ENCODE results near the gene PXT1.
"Not testable (repeated sequence)": the region's sequence is repeated elsewhere in the genome, so short reads cannot be mapped to it uniquely, and the experiment has no call there.

Gene PXT1, protein sequence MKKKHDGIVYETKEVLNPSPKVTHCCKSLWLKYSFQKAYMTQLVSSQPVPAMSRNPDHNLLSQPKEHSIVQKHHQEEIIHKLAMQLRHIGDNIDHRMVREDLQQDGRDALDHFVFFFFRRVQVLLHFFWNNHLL

GRCh38 chr6:36442671-36443470, at the start of gene PXT1, which contains the start of gene KCTD20:
Gene PXT1 (minus strand): TSS chr6:36442854. CDS start chr6:36426082, 16,772 bp downstream.
Gene KCTD20 (plus strand): TSS chr6:36443000. CDS start chr6:36470098, 27,098 bp downstream.
- H3K27ac Mint-ChIP-seq, result peak within 1 kb of the TSS; percentile 95
- H3K9me3 Mint-ChIP-seq, result no peaks in the 10 kb centered on the region
- H3K4me1 Mint-ChIP-seq (ENCODE audit: low read depth), result peaks cover 28% of the 10 kb centered on the region
- DNase-seq (ENCODE audit: low spot score), result peak; percentile 91
- H3K27me3 Mint-ChIP-seq (ENCODE audit: low read depth), result no peaks in the 10 kb centered on the region
- H3K4me3 Mint-ChIP-seq, result peak within 1 kb of the TSS; percentile 96
- peaks cover 9% of the 10 kb centered on the region for H3K36me3 Mint-ChIP-seq (ENCODE audit: low read depth)

- peak overlapping the region; percentile 41 for H3K27ac Mint-ChIP-seq
- peaks cover 9% of the 10 kb centered on the region for H3K4me1 Mint-ChIP-seq (ENCODE audit: low read depth)
- no peak overlapping the region for H3K4me3 Mint-ChIP-seq
- no peaks in the 10 kb centered on the region for H3K27me3 Mint-ChIP-seq (ENCODE audit: low read depth)
- DNase-seq (ENCODE audit: low spot score), result no peak
- peaks cover 74% of the 10 kb centered on the region for H3K36me3 Mint-ChIP-seq (ENCODE audit: low read depth)
- H3K9me3 Mint-ChIP-seq, result no peaks in the 10 kb centered on the region
Observed at GRCh38 chr6:36492092-36492491, 49.4 kb upstream of the PXT1 start.

DNA sequence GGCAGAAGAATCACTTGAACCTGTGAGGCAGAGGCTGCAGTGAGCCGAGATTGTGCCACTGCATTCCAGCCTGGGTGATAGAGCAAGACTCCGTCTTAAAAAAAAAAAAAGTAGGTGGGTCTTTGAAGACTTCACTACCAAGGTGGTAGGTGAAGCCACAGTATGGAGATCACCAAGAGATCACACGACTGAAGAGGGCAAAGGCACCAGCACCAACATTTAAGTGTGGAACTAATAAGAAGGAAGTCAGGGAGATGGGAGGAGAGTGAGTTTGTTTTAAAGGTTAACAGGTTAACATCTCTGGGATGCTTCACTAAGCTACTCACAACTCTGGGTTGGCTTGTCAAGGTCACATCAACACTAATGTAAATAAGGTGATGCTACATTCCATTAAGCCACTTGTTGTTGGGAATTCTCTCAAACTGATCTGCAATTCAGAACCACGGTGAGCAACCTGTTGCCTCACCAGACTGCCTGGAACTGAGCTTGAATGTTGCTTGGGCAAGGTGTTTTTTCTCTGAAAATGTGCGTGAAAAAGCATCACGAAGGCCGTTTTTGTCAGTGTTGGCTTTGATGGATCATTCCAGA, 48.8 kb upstream of the PXT1 start:
- peaks cover 74% of the 10 kb centered on the region for H3K36me3 Mint-ChIP-seq (ENCODE audit: low read depth)
- H3K27ac Mint-ChIP-seq, result peak overlapping the region; percentile 41
- no peaks in the 10 kb centered on the region for H3K9me3 Mint-ChIP-seq
- no peak overlapping the region for H3K4me3 Mint-ChIP-seq
- no peak for DNase-seq (ENCODE audit: low spot score)
- H3K27me3 Mint-ChIP-seq (ENCODE audit: low read depth), result no peaks in the 10 kb centered on the region
- H3K4me1 Mint-ChIP-seq (ENCODE audit: low read depth), result peaks cover 9% of the 10 kb centered on the region

GRCh38 chr6:36489426-36489825, 46.8 kb upstream of the PXT1 start:
- peaks cover 73% of the 10 kb centered on the region for H3K36me3 Mint-ChIP-seq (ENCODE audit: low read depth)
- H3K4me1 Mint-ChIP-seq (ENCODE audit: low read depth), result peaks cover 8% of the 10 kb centered on the region
- H3K27me3 Mint-ChIP-seq (ENCODE audit: low read depth), result no peaks in the 10 kb centered on the region
- no peak for DNase-seq (ENCODE audit: low spot score)
- H3K27ac Mint-ChIP-seq, result no peak overlapping the region
- H3K9me3 Mint-ChIP-seq, result no peaks in the 10 kb centered on the region
- H3K4me3 Mint-ChIP-seq, result no peak overlapping the region

DNA sequence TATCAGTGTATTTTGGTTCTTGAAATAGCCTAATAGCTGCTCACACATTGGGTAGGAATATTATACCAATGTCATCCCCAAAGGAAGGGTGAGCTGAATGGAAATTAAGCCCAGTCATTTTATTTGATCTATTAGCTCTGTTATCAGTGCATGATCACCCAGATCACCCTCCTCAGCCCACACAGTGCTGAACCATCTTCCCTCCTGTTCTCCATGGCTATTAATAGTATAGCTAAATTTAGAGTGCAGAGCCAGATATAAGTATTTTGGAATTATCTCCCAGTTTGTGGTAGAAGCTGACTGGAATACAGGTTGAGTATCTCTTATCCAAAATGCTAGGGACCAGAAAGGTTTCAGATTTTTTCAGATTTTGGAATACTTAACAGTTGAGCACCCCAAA, 45.6 kb upstream of the PXT1 start:
- Mint-ChIP-seq H3K27ac (no peak overlapping the region), H3K27me3 (ENCODE audit: low read depth) (no peaks in the 10 kb centered on the region), H3K36me3 (ENCODE audit: low read depth) (peaks cover 70% of the 10 kb centered on the region), H3K4me1 (ENCODE audit: low read depth) (peaks cover under 1% of the 10 kb centered on the region), H3K9me3 (no peaks in the 10 kb centered on the region), H3K4me3 (no peak overlapping the region)
- DNase-seq (ENCODE audit: low spot score), result no peak

- Mint-ChIP-seq H3K9me3 (no peaks in the 10 kb centered on the region), H3K27ac (no peak overlapping the region), H3K4me3 (no peak overlapping the region), H3K27me3 (ENCODE audit: low read depth) (no peaks in the 10 kb centered on the region), H3K36me3 (ENCODE audit: low read depth) (peaks cover 68% of the 10 kb centered on the region), H3K4me1 (ENCODE audit: low read depth) (no peaks in the 10 kb centered on the region)
- no peak for DNase-seq (ENCODE audit: low spot score)
Observed at GRCh38 chr6:36487698-36488097, 45.0 kb upstream of the PXT1 start.

DNA sequence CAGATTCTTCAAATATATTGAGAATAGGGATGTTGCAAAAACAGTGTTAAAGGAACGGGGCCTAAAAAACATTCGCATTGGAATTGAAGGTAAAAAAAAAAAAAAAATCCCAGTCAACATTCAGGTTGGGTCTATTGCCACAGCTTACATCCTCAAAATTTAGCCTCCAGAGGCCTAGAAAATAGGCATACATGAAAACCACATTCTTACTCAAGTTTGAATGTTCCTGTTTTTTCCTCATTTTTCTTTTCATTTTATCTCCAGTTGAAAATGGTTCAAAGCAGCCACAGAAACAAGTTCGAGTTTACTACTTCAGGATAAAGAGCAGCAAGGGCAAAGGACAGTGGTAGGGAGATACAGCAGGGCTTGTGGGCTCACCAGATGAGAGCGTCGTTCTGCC, 42.1 kb upstream of the PXT1 start:
- no peak for DNase-seq (ENCODE audit: low spot score)
- H3K9me3 Mint-ChIP-seq, result no peaks in the 10 kb centered on the region
- H3K36me3 Mint-ChIP-seq (ENCODE audit: low read depth), result peaks cover 71% of the 10 kb centered on the region
- no peak overlapping the region for H3K4me3 Mint-ChIP-seq
- no peaks in the 10 kb centered on the region for H3K4me1 Mint-ChIP-seq (ENCODE audit: low read depth)
- H3K27me3 Mint-ChIP-seq (ENCODE audit: low read depth), result no peaks in the 10 kb centered on the region
- H3K27ac Mint-ChIP-seq, result no peak overlapping the region

DNA sequence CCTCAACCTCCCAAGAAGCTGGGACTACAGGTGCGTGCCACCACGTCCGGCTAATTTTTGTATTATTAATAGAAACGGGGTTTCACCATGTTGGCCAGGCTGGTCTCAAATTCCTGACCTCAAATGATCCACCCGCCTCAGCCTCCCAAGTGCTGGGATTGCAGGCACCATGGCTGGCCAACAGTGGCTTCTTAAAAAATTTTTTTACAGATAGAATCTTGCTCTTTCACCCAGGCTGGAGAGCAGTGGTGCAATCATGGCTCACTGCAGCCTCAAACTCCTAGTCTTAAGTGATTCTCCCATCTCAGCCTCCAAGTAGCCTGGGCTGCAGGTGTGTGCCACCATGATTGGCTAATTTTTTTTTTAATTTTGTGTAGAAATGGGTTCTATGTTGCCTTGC, 40.7 kb upstream of the PXT1 start:
- not testable (repeated sequence) for H3K27ac Mint-ChIP-seq; H3K4me1 Mint-ChIP-seq (ENCODE audit: low read depth); H3K9me3 Mint-ChIP-seq; H3K4me3 Mint-ChIP-seq; DNase-seq (ENCODE audit: low spot score); H3K27me3 Mint-ChIP-seq (ENCODE audit: low read depth)
- peaks cover 65% of the 10 kb centered on the region for H3K36me3 Mint-ChIP-seq (ENCODE audit: low read depth)

DNA sequence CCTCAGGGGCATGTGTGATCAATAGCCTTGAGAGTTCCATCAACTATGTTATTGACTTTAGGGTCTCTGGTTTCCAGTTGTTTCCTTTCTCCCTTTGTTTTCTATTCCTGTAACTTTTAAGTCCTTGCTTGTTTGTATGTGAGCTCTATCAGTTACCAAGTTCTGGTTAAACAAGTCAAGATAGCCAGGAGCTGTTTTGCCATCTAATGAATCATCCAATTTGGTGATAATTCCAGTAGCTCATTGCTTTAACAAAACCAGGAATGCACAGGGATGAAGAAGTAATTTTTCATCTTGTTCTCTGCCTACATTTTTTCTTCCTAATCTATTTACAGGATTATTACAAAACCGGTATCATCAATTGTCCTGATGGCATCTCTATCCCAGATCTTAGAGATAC, 36.6 kb upstream of the PXT1 start:
- Mint-ChIP-seq H3K27me3 (ENCODE audit: low read depth) (no peaks in the 10 kb centered on the region), H3K27ac (no peak overlapping the region), H3K4me3 (no peak overlapping the region), H3K4me1 (ENCODE audit: low read depth) (peaks cover 5% of the 10 kb centered on the region), H3K36me3 (ENCODE audit: low read depth) (peaks cover 46% of the 10 kb centered on the region), H3K9me3 (no peaks in the 10 kb centered on the region)
- no peak for DNase-seq (ENCODE audit: low spot score)

GRCh38 chr6:36478051-36478526, 35.4 kb upstream of the PXT1 start:
- DNase-seq (ENCODE audit: low spot score), result no peak
- H3K27ac Mint-ChIP-seq, result no peak overlapping the region
- H3K36me3 Mint-ChIP-seq (ENCODE audit: low read depth), result peaks cover 43% of the 10 kb centered on the region
- no peaks in the 10 kb centered on the region for H3K9me3 Mint-ChIP-seq
- H3K4me3 Mint-ChIP-seq, result no peak overlapping the region
- peaks cover 5% of the 10 kb centered on the region for H3K4me1 Mint-ChIP-seq (ENCODE audit: low read depth)
- no peaks in the 10 kb centered on the region for H3K27me3 Mint-ChIP-seq (ENCODE audit: low read depth)

GRCh38 chr6:36469946-36470345, 27.3 kb upstream of the PXT1 start:
- peaks cover 23% of the 10 kb centered on the region for H3K36me3 Mint-ChIP-seq (ENCODE audit: low read depth)
- DNase-seq (ENCODE audit: low spot score), result no peak
- H3K27me3 Mint-ChIP-seq (ENCODE audit: low read depth), result no peaks in the 10 kb centered on the region
- no peak overlapping the region for H3K4me3 Mint-ChIP-seq
- no peak overlapping the region for H3K27ac Mint-ChIP-seq
- no peaks in the 10 kb centered on the region for H3K9me3 Mint-ChIP-seq
- H3K4me1 Mint-ChIP-seq (ENCODE audit: low read depth), result peaks cover 5% of the 10 kb centered on the region

- DNase-seq (ENCODE audit: low spot score), result no peak
- Mint-ChIP-seq H3K4me3 (no peak overlapping the region), H3K27ac (peak overlapping the region; percentile 50), H3K4me1 (ENCODE audit: low read depth) (peaks cover 5% of the 10 kb centered on the region), H3K36me3 (ENCODE audit: low read depth) (peaks cover 22% of the 10 kb centered on the region), H3K27me3 (ENCODE audit: low read depth) (no peaks in the 10 kb centered on the region), H3K9me3 (no peaks in the 10 kb centered on the region)
Observed at GRCh38 chr6:36469148-36469661, 26.6 kb upstream of the PXT1 start.

GRCh38 chr6:36467625-36468024, 25.0 kb upstream of the PXT1 start:
- Mint-ChIP-seq H3K36me3 (ENCODE audit: low read depth) (peaks cover 24% of the 10 kb centered on the region), H3K4me1 (ENCODE audit: low read depth) (peaks cover 6% of the 10 kb centered on the region), H3K27me3 (ENCODE audit: low read depth) (no peaks in the 10 kb centered on the region), H3K4me3 (no peak overlapping the region), H3K27ac (no peak overlapping the region), H3K9me3 (no peaks in the 10 kb centered on the region)
- no peak for DNase-seq (ENCODE audit: low spot score)

- Mint-ChIP-seq H3K27ac (no peak overlapping the region), H3K4me3 (no peak overlapping the region), H3K9me3 (no peaks in the 10 kb centered on the region), H3K36me3 (ENCODE audit: low read depth) (peaks cover 21% of the 10 kb centered on the region), H3K27me3 (ENCODE audit: low read depth) (no peaks in the 10 kb centered on the region), H3K4me1 (ENCODE audit: low read depth) (peaks cover 12% of the 10 kb centered on the region)
- no peak for DNase-seq (ENCODE audit: low spot score)
Observed at GRCh38 chr6:36464233-36464632, 21.6 kb upstream of the PXT1 start.

All from T-helper 2 cell treated with Interferon-gamma antibody and Interleukin-4, amounts not matched to agents 5 μg/mL and 100 μg/mL, for 36 hours (primary cell).